AG08396 (cell line): ENCODE results near the gene CYTH1.

Source experiments
- DNase-seq: peaks from one replicate; pipeline ENCODE4 v3.0.0; 2012; ENCODE audit warnings: low spot score, mixed read lengths

CYTH1 gene

DNA sequence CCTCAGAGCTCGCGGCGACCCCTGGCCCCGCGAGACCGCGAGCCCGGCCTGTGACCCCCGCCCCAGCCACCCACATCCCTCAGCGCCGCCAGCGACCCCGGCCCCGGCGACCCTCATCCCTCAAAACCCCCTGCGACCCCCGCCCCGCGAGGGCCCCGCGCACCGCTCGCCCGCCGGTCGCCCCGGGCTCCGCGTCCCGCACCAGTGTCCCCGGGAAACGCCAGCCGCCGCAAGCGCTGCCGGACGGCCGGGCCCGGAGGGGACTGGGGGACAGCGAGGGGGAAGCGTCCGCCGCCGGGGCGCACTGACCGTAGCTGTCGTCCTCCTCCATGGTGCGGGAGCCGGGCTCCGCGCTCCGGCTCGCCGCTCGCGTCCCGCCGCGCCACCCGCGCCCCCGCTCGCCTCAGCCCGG lies at the start of gene CYTH1:
CYTH1 (minus strand) TSS at position 381 of the 412 bp plus-strand sequence; CDS start at position 331, 50 bp downstream.
- no peak for DNase-seq

- no peak for DNase-seq
Observed at GRCh38 chr17:78829477-78829876, 47.4 kb upstream of the CYTH1 start.

GRCh38 chr17:78828470-78829185 lies 46.6 kb upstream of the CYTH1 start:
- DNase-seq, result peak; percentile 75

DNA sequence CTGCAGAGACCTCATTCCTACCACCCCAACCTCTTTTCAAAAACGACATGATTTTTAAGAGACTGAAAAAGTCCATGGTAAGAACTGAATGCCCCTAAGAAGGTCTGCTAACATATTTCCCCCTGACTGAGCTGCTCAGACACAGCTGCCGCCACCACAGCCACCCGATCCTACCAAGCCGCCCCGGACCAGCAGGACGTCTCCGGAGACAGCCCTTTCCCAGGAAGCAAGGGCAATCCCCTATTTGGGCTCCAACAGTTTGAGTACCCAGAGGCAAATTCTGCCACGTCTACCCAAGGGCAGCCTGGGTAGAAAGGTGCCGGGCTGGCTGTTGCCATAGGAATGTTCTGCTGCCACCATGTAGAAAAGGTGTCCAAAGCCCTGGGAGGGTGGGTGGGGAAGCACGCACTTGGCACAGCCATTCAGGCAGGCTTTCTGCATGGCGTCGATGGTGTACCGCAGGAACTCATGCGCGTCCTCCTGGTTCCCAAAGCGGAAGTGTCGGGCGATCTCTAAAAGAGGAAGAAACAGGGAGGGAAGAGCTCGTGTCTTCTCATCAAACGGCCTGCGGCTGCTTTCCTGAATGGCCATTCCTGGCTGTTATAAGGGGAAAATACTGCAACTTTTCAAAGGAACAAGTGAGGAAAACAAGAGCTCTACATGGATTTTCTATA lies 44.9 kb upstream of the CYTH1 start:
- no peak for DNase-seq

GRCh38 chr17:78826421-78826820 lies 44.3 kb upstream of the CYTH1 start:
- no peak for DNase-seq

DNA sequence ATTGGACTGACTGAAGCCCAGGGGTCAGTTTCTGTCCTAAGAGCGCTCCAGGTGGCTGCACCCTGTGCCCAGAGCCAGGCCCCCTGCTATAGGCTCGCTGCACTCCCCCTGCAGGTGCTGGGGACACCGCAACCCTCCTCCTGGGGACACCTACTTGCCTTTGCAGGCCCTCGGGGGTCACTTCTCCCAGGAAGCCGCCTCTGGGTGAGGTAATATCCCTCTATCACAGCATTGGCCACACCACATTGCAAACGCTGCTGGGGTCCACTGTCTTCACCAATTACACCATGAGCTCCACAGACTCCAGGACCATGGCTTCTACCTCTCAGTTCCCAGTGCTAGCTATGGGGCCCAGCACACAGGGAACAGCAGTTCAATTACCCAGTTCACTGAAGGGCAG lies 43.6 kb upstream of the CYTH1 start:
- DNase-seq, result no peak

GRCh38 chr17:78824240-78824639 lies 42.2 kb upstream of the CYTH1 start:
- no peak for DNase-seq

DNA sequence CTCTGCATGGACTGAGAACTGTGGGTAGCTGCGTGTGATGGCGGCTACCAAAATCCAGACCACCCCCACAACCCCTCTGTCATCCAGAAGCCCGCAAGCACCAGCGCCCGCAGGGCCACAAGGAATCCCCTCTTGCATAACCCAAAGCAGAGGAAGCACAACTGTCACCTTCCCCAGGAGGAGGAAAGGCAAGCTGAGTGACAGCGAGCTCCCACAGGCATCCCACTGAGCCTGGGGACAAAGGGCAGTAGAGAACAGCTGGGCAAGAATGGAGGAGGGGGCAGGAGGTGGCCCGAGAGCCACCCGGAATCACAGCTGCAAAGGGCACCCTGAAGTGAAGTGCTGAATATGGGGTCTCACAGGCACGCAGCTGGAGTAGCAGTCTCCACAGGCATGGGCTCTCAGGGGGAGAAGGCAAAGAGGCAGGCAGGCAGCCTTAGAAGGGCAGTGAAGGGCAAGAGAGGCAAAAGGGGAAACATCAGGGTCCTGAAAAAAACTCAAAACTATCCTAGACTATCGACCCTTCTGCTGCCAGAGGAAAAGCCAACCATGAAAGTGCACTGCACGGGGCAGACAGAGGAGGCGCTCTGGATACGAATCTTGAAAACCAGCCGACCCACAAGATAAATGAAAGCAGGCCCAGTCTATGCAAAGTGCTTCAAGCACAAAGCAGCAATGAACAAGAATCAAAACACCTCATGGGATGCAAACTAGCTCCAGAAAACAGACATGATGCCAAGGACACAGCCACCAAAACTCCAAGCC lies 41.4 kb upstream of the CYTH1 start:
- DNase-seq, result no peak

GRCh38 chr17:78822552-78822951 lies 40.5 kb upstream of the CYTH1 start:
- peak; percentile 82 for DNase-seq

DNA sequence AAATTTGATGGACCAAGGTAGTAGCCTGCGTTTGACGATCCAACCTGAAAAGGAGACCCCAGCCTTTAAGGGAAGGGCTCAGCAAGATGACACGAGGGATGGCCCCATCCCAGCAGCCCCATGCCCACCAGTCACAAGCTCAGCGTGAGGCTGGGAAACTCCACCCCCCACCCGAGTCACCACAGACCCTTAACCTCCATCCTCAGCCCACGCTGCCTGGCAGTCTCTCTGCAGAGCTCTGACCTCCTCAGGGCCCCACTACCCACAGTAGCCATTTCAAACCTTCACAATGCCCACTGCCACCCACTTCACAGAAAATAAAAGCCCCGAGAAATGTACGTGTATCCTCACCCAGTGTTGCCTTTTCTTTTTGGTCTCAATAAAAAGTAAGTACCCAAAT lies 39.9 kb upstream of the CYTH1 start:
- DNase-seq, result no peak

GRCh38 chr17:78820841-78821240 lies 38.8 kb upstream of the CYTH1 start:
- DNase-seq, result no peak

DNA sequence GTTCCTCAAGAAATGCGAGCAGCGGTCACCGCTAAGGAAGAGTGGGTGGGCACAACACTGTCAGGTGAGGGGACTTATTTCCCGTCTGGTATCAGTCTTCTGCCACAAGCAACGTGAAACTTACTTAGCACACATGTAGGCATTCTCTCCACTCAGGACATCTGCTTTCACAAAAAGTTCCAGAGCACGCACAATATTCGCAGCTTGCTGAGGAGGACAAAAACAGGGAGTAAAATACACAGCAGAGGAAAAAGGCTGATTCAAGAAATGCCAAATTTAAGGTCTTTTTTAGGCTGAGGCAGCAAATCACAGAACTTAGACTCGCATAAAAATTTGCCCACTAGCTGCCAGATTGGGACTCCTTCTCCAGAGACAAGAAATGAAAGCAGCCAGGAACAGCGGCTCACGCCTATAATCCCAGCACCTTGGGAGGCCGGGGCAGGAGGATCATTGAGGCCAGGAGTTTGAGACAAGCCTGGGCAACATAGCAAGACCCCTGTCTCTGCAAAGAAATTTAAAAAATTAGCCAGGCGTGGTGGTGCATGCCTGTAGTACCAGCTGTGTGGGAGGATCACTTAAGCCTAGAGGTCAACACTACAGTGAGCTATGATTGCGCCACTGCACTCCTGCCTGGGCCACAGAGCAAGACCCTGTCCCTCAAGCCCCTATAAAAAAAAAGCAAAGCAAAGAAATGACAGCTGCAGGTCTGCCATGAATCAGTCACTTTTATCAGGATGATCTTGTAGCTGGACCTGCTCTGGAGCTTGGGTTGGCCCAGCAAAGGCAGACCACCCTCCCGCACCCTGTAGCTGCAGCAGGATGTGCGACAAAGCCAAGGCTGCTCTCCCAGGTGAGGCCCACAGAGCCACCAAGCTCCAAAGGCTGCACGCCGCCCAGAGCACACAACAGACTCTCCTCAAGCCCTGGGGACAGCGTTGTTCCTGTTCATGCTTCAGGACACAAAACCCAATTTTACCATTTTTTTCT lies 38.0 kb upstream of the CYTH1 start:
- DNase-seq, result no peak

- no peak for DNase-seq
Observed at GRCh38 chr17:78819402-78819801, 37.3 kb upstream of the CYTH1 start.

DNA sequence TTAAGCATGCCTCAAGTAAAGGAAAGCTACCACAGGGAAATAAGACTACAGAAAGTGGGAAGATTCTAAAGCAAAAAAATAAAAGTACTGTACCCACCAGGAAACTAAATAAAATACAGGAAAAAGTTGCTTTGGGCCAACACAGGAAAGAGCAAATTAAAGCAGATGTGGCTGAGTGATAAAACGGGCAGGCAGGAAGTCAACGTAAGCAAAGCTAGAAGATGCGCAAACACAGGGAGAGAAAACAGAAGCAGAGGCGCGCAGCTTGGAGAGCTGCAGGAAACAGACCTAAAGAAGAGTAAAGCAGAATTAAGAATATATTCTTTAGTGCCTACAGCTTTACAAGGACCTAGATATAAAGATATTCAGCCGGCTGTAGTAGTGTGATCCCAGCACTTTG lies 36.9 kb upstream of the CYTH1 start:
- no peak for DNase-seq

- DNase-seq, result no peak
Observed at GRCh38 chr17:78818152-78818846, 36.2 kb upstream of the CYTH1 start.

DNA sequence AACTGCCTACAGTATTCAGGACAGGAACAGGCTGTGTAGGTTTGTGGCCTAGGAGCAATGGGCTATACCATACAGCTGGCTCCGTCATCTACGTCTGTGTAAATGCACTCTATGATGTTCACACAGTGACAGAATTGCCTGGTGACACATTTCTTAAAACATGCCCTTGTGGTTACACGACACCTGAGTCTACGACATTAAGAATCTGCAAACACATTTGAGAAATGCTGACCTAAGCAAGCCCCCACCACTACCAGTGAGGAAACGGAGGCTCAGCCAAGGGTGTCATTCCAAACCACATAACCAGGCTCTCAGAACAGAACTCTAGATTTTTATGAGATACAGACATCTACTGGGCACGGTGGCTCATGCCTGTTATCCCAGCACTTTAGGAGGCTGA lies 35.0 kb upstream of the CYTH1 start:
- no peak for DNase-seq

GRCh38 chr17:78815696-78816095 lies 33.6 kb upstream of the CYTH1 start:
- no peak for DNase-seq

DNA sequence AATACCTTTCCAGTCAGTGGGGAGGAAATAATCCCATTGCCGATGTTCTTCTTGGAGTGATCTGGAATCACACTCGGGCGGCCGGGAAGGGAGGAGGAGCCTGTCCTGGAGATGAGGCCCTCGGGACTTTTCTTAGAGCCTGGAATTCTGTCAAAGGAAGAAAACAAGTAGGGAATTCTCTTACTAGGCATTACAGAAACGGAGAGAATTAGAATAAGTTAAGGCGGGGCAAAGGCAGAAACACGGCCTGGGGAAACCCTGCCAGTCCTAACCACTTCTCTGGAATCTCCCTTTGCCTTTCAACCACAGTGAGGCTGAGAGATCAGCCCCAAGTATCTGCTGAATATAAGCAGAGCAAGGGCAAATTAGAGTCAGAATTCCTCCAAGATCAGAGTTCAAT lies 30.8 kb upstream of the CYTH1 start:
- DNase-seq, result no peak

DNA sequence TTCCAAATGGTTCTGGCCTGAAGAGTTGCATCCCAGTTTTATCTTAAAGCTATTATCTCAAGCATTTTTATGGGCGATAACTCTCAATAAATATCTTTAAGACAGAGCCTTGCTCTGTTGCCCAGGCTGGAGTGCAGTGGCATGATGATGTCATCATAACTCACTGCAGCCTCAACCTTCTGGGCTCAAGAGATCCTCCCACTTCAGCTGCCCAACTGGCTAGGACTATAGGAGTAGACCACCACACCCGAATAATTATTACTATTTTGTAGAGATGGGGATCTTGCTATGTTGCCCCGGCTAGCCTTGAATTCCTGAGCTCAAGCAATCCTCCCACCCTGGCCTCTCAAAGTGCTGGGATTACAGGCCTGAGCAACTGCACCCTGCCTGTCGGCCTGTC lies 26.1 kb upstream of the CYTH1 start:
- DNase-seq, result no peak

GRCh38 chr17:78806451-78806850 lies 24.4 kb upstream of the CYTH1 start:
- no peak for DNase-seq

DNA sequence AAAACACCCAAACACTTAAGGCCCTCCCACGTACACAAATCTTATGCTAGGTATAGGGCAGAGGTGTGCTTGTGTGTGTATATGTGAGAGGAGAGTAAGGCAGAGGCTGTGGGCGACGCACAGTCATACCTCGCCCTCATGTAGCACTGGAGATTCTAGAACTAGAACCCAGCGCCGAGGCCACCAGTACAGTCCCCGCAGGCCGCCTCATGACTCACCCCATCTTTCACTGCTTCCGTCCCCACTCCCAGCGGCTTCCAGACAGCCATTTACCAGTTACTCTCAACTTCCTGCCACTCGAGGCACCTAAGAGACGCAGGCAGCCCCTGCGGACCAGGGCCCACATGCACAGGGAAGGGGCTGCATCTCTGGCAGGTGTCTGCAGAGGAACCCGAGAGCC lies 23.2 kb upstream of the CYTH1 start:
- no peak for DNase-seq
